Measurements from ENCODE around the gene MAPK4.
"Not testable (repeated sequence)": the region's sequence is repeated elsewhere in the genome, so short reads cannot be mapped to it uniquely, and the experiment has no call there.

MAPK4 gene

DNA sequence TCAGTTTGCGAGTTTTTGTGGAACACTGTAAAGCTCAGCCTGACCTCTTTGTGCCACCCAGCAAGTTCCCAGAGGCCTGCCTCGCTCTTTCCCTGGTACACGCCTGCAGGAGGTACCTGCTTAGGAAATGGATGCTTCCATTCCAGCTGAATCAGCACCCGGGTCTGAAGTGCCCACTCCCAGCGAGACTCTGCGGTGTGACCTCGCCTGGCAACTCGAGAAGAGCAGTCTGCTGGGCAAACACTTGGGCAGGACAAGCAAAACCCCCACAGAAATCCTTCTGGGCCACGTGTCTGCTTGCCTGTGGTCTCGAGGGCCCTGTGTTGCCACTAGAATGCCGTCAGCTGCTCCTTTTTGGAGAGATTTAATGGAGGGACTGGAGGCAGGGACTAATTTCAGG is 127.6 kb downstream of the MAPK4 start:
- no peak for DNase-seq

DNA sequence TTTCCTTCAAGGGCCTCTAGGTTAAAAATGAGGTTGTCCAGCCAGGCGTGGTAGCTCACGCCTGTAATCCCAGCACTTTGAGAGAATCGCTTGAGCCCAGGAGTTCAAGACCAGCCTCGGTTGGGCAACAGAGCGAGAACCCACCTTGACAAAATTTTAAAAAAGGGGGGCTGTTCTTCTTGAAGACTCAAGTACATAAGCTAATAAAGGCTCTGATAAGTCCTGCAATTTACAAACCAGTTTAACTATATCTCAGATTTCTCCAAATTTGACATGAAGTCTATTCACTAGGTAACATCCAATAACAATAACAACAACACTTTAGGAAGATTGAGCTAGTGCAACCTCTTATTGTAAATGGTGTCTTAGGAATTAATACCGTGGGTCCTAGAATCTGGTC is 129.7 kb downstream of the MAPK4 start:
- DNase-seq, result no peak

DNA sequence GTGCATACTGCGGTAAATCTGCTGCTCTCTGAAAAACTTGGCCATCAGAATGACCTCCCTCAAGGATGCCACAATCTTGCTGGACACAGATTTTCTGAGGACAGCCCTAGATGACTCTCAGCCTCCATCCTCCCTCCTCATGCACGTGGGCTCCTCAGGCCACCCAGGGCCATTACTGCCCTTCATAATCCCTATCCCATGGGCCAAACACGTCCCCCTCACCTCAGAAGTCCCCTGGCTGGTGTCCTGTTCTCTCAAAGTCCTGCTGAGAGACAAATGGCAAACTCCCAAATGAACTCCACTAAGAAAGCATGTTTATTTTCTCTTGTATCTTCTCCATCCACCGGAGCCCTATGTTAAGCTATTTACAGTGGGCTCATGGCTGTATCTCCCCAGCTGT is 134.3 kb downstream of the MAPK4 start:
- DNase-seq, result no peak

DNA sequence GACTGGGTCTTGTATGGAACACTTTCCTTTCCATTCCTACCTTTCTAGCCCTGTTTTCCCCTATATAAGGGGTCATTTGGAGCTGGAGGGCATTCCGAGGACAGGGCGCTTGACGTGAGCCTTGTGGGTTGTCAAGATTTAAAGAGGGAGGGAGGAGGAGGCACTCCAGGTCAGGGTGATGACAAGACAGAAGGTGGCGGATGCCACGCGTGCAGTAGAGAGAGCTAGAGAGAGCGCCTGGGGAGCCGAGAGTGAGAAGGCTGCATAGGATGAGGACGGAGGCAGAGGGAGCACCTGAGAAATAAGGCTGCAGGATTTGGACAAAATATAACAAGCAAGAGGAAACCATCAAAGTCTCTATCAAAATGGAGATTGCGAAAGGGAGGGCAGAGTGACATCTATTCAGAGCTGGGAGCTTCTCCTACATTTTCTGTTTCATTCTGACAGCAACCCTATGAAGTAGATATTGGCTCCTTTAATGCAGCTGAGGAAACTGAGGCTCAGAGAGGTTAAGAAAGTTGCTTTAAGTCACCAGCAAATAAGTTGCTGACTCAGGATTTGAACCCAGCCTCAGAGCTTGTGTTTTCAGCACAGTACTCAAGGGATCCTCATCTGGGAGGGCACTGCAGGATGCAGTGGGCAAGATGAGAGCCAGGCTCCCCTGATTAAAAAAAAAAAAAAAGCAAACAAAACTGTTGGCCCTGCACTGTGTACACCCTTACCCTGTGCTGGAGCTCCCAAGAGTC is 135.7 kb downstream of the MAPK4 start:
- no peak for DNase-seq

DNA sequence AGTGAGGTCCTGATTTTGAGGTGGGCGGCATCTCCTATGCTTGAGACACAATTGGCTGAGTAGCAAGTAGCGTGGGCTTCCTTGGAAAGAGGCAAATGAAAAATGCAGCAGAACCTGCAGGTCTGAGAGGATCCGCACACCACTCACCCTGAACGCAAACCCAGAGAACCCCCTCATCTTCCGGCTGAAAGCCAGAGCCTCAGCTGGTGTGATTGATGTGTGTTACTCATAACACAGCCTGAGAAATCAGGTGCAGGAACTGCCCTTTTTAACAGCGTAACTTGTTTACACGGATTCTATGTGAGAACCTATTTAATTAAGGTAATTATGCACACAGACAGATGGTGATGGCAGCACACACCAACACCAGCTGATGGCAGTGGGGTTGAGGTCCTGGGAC is 136.5 kb downstream of the MAPK4 start:
- no peak for DNase-seq

DNA sequence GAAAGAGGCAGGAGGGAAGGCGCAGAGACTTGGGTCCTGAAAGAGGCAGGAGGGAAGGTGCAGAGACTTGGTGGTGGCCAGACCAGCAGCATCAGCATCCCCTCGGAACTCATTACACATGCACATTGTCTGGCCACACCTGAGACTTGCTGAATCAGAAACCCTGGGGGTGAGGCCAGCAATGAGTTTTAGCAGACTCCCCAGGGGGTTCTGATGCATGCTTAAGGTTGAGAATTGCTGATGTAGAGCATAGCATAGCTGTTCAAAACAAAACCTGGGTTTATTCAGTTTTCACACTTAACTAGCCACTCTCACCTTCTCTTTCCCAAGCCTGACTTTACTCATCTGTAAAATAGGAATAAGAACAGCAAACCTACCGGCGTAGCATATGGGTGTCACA is 137.0 kb downstream of the MAPK4 start:
- no peak for DNase-seq

DNA sequence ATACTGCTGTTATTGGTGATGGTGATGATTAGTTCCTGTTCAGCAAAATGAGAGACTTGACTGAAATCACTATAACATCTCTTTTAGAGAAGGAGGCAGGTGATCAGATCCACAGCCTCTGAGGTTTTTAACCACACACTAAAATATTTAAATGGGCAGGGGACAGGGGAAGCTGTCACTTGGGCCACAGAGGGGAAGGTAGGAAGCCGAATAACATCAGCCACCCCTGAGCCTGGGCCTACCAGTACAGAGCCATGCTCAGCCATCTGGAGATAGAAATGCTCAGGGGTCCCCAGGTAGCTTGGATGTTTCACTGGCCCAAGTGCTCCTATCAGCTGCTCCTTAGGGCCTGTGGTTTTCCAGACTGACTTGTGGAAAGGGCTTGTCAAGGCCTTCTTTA is 137.6 kb downstream of the MAPK4 start:
- DNase-seq, result no peak

DNA sequence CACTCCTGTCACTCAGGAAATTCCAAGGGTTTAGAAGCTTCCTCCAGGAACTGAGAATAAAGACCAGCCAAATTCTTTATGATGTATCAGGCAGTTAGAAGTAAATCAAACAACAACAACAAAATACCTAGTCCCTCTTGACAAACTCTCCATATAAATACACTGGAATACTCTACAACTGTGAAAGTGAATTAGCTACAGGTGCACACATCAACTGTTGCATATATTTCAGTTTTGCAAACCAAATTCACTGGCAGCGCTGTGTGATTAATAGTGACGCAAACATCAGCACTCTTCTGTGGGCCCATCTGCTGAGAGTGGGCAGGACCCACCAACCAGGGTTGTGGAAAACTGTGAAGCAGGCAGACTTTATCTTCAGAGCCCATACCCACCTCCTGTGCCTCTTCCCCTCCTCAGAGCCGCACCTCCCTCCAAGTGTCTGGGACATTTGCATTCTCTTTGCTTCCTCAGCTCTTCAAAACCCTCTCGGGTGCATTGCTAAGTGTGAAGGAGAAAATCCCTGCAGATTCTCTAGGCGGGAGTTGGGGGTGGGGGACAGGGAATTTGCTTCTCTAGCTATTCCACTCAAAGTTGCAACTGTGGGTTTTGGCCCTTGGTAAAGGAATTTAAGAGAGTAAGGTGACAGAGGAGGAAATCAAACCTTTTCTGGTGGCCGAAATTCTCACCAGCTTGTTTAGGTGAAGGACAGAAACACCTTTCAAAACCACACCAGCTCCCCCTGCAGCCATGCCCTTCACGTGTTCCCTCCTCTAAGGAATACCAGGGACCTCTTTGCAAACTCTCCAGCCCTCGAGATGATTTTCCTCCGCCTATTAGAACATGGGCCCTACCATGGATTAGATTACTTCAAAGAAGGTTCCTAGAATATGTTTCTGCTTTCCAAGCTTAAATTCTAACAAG is 140.6 kb downstream of the MAPK4 start:
- DNase-seq, result no peak

DNA sequence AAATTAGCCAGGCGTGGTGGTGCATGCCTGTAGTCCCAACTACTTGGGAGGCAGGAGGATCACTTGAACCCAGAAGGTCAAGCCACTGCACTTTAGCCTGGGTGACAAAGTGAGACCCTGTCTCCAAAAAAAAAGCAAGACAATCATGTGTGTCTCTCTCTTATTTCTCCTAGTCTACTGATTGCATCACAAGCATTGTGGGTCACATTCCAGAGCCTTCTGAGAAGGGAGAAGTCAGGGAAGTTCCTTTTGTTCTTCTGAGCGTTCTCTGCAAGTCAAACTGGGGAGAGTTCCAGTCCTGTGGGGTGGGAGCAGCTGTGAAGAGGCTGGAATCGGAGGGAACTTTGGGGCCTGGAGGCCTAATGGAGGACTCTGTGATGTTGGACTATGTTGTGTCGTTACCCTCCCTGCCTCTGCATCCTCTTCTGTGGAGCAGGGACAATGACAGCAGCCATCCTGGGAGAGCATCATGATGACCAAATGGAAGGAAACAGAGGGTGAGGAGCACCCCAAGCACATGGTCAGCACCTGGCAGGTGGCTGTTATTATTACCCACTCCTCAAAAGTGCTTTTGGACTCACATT is 144.6 kb downstream of the MAPK4 start:
- DNase-seq, result no peak

DNA sequence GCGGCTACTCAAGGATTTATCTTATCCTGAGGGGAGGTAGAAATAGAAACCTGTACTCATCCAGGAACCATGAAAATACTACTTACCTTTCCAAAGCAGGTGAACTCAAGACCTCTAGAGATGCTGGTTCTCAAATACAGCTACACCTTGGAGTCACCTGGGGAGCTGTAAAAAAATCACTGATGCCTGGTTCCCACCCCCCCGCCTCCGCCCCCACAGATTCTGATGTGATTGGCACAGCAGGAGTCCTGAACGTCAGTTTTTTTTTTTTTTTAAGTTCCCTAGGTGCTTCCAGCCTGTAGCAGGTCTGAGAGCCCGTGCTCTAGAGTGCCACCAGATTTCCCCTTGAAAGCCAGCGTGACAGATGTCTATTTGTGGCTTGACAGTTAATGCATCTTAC is 146.3 kb downstream of the MAPK4 start:
- no peak for DNase-seq

DNA sequence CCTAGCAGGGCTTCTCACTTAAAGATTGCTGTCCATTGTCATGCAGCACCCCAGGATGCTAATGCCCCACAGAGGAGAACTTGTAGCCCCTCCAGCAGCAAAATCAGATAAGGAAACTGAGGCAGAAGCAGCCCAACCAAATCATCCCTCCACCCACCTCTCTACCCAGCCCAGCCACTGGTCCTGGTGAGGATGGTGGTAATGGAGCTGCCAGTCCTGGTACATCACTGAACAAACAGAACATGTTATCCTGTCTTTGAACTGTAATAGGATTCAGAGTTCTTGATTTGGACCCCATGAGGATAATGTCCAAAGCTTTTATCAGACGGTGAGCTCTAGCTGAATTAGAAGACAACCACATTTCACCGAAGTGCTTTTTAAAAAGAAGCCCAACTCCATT is 146.8 kb downstream of the MAPK4 start:
- no peak for DNase-seq

DNA sequence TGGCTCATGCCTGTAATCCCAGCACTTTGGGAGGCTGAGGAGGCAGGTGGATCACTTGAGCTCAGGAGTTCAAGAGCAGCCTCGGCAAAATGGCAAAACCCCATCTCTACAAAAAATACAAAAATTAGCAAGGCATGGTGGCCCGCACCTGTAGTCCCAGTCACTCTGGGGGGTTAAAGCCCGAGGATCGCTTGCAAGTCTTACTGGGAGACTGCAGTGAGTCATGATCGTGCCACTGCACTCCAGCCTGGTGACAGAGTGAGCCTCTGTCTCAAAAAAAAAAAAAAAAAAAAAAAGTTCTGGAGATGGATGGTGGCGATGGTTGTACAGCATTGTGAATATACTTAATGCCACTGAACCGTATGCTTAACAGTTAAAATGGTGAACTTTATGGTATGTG is 147.4 kb downstream of the MAPK4 start:
- not testable (repeated sequence) for DNase-seq

DNA sequence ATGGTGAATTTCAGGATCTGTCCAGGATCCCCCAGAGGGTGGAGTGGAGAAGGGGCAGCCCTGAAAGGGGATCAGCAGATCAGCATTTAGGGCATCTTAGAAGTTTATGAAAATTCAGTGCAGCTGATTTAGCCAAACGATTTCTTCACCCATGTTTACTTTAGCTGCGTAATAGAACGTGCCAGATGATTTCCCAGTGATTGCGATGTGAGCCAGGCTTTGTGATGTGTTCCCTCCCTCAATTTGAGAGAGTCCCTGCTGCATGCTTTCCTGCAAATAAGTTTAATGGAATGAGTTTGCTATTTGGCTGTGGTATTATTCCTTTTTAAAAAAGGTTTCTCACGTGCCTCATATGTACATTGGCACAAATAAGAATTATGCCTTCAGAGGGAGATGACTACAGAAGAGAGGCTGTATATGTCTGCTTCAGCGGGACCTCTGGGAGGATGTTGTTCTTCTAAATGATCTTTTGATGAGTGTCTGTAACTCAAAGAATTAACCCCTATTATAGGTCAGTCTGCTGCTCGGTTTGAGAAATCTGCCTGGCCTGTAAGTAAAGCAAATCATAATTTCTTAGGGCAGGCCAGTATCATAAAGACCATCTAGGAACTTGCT is 148.1 kb downstream of the MAPK4 start:
- DNase-seq, result no peak

DNA sequence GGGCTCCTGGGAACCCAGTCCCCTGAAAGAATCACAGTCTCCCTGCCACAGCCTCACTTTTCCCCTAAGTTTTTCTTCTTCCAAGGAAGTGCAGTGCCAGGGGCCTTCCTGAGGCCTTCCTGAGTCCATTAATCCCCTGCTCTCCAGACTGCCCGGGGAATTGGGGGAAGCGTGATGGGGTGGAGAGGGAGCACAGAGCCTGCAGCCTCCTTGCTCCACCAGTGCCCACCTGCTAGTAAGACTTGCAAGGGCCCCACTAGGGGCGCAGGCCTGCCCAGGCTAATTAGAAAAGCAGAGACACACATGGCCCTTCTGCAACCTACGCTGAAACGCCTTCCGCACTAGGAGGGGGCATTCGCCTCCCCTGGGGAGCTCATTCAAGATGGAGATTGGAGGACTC is 149.3 kb downstream of the MAPK4 start:
- DNase-seq, result no peak

DNA sequence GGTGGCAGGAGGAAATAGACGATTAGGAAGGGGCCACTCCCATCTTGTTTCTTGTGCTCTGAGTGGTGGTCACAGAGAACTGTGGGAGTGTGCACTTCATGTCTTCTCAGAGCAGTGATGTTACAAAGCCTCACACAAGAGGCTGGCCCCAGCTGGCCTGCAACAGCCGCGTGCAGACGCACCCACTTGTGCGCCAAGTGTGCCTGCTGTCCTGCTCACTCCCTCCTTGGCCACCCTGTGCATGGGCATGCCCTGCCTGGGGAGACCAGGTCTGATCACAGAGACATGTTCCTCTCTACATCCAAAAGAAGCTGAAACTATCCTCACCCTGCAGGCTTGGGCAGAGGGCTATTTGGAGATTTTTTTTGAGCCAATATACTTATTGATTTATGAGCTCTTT is 151.5 kb downstream of the MAPK4 start:
- no peak for DNase-seq

DNA sequence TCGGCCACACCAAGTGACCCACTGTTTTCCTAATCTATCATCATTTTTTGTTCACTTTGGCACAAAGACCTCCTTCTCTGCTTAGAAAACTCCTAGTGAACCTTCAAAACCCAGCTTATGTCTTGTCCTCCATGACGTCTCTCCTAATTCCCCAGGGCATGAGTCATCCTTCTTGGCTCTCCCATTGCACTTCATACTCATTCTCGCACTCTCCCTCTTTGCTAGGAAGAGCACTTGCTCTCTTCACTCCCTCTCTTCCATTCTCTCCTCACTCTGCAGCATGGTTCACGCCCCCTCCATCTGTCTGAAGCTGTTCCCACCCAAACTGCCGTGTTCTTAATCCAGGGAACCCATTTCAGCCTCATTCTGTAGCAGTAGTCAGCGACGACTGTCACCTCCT is 156.0 kb downstream of the MAPK4 start:
- DNase-seq, result no peak

DNA sequence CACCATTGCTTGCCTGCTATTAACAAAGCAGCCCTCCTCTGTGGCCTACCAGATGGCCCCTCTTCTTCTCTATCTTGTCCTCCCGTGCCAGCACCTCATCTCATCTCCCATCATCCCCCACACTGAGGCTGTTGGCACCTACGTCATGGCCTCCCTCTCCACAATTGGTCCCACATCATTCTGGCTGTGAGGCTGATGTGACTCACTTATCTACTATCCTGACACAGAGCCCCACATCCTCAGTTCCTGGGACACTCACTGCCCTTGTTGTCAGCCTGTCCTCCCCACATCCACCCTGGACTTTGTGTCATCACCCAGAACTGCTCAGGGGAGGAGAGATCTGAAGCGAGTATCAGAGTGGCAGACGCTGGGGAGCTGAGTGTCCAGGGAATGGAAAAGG is 157.0 kb downstream of the MAPK4 start:
- DNase-seq, result no peak

DNA sequence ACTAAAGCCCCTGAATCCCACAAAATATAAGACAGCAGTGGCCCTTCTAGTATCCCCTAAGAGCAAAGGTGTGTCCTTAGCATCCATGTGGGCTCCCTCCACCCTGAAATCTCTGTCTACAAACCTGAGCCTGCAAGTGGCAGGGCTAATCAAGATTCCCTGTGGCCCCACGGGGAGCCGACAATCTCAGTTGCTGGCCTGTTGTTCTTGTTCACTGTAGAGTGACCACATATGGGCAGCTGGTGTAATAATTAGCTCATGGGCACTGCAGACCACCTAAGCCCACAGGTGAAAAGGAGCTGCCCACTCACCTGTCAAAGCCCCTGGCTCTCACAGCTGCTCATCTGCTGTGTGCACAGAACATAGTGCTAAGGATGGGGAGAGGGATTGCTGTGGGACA is 157.7 kb downstream of the MAPK4 start:
- DNase-seq, result no peak

DNA sequence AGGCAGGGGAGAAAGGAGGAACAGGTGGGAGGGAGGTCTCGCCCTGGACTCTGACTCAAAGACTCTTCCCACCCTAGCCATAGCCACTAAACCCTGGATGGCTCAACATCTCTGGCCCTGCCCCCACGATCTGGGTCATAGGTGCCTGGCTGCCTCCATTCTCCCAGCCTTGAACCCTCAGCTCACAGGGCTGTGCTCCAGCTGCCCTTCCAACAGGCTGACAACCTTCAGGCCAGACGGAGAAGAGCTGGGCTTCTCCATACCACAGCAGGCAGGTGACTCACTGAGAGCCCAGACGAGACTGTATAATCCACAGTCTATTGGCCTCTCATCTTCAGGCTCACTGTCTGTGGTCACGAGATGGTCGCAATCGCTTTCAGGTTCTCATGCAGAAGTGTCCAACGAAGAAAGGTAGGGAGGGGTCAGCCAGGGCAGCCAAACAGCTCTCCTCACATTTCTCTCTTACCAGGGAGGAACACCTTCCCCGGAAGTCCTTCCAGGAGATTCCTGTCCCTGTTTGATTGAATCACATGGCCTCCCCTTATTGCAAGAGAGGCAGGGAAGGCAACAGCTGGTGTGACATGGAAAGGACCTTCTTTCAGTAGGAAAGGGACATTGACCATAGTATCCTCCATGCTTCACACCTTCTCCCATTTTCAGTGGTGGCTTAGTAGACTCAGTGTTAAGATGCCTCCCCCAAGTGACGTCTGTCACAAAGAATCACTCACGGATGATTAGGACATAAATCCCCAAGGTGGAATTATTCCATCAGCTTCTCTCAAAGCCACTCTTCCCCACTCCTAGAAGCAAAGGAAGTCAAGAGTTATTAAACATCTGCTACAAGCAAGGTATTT is 159.8 kb downstream of the MAPK4 start:
- DNase-seq, result no peak

DNA sequence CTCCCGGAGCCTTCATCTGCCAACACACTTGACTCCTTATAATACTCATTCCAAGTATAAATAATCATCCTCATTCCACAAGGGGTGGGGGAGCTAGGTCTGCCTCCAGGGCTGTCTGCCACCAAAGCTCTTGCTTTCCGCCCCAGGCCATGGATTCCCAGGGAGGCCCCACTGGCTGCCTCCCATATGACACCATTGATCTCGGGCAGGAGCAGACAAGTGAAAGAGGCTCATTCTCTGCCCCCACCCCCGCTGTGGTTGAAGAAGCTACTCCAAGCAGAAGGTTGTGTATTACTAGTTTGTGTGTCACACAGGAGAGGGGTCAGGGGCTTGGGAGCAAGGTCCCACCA is 160.4 kb downstream of the MAPK4 start:
- no peak for DNase-seq

DNA sequence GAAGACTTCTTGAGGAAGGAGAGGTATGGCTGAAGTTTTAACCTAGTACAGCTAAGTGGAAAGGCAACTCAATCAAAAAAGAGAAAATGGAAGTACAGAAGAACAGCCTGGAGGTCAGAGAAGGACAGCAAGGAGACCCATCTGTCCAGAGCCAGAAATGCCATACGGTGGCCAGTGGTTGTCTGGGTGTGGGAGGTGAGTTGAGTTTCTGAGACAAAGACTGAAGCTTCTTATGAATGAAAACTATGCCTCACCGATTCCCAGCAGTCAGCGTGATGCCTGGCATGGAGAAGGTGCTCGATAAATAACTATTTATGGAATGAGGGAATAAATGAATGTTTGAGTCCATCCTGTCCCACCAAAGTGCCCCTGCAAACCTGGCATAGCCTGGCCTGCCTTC is 161.1 kb downstream of the MAPK4 start:
- no peak for DNase-seq

DNA sequence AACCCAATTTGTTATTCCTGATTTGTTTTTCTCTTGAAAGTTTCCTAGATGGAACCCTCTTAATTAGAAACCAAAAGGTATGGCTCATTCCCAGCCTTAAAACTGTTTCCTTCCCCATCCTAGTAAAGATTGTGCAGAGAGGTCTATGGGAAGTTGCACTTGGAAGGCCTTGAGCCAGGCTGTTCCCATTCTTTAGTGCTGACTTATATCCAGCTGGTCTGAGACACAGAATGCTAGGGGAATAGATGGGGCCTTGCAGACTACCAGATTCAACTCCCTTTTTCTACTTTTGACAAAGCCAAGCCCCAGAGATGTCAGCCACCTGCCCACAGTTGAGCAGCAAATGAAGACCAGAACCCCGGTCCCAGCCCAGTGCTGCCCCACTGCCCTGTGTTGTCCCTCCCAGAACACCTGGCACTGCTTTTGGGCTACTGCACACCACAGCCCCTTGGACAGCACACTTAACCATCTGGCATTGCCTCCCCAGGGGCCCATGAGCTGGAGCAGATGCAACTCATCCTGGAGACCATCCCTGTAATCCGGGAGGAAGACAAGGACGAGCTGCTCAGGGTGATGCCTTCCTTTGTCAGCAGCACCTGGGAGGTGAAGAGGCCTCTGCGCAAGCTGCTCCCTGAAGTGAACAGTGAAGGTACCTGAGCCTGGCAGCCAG is 161.7 kb downstream of the MAPK4 start:
- no peak for DNase-seq
